ENCODE data around the gene TRIM7. TPM values are rescaled to one million over a fixed set of nuclear protein-coding genes. Genes with fewer than 3 reads are reported as not detected.
A peak's percentile ranks its signal among the peaks of the same experiment; 100 is the strongest.

TRIM7 gene
- total and polyA plus RNA-seq, 9 of the 15 experiments (the other 6 are each of a cell fraction or from before 2014, with no cell fraction given), result 2.6 to 14.9 (median 8.9) TPM

DNA sequence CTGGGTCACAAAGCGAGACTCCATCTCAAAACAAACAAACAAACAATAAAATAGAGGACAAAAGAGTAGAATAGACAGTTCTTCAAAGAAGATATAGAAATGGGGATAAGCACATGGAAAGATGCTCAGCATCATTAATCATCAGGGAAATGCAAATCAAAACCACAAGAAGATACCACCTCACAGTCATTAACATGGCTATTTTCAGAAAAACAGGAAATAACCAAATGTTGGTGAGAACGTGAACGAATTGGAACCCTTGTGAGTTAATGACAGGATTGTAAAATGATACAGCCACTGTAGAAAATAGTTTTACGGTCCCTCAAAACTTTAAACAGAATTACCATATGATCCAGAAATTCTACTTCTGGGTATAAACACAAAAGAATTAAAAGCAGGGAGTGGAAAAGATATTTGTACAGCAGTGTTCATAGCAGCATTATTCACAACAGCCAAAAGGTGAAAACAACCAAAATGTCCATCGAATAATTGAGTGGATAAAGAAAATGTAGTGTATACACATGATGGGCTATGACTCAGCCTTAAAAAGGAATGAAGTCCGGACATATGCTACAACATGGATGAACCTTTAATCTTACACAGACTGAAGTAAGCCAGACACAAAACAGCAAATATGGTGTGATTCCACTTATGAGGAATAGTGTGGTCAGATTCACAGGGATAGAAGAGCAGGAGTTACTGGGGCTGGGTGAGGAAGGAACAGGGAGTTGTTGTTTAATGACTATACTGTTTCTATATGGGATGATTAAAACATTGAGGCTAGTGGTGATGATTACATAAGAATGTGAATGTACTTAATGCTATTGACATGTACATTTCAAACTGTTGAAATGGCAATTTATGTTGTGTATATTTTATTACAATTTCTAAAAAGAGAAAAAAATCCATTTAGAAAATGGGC, 37.9 kb downstream of the TRIM7 start:
- TF ChIP-seq SMARCA5 (IDR thresholded peaks at IDR 0.05) (peak; percentile 73), CEBPG (CRISPR knock-in tag; IDR thresholded peaks at IDR 0.05) (no peak), CEBPG (tag; conservative IDR thresholded peaks at IDR 0.05 in 1 of 2, IDR thresholded peaks at IDR 0.05 in 1 of 2) (peak in 1 of 2 experiments; percentile 14; a peak in 1 of 4 replicates), BCL6 (CRISPR knock-in tag; IDR thresholded peaks at IDR 0.05) (no peak), RAD51 (IDR thresholded peaks at IDR 0.05; ENCODE audit: borderline replicate concordance, low read depth) (no peak), PHF20 (IDR thresholded peaks at IDR 0.05; ENCODE audit: partially characterized antibody) (peak; percentile 22), ZNF316 (IDR thresholded peaks at IDR 0.05) (0 out of 2 replicates have a peak, but pooled peaks have one; percentile 24), PCBP2 (IDR thresholded peaks at IDR 0.05; ENCODE audit: low read depth, low read length, poor library complexity, severe bottlenecking) (no peak), FOXK2 (conservative IDR thresholded peaks at IDR 0.05 in 1 of 2, IDR thresholded peaks at IDR 0.05 in 1 of 2; ENCODE audit: low read depth in 2 of 2) (0 out of 4 replicates have a peak, but pooled peaks of 1 of the 2 experiments have one; percentile 9), MEIS2 (IDR thresholded peaks at IDR 0.05; ENCODE audit: partially characterized antibody) (peak; percentile 71), MEF2D (tag; conservative IDR thresholded peaks at IDR 0.05; ENCODE audit: low read depth) (0 out of 2 replicates have a peak, but pooled peaks have one; percentile 31)
- TF ChIP-seq, protein P1, sequence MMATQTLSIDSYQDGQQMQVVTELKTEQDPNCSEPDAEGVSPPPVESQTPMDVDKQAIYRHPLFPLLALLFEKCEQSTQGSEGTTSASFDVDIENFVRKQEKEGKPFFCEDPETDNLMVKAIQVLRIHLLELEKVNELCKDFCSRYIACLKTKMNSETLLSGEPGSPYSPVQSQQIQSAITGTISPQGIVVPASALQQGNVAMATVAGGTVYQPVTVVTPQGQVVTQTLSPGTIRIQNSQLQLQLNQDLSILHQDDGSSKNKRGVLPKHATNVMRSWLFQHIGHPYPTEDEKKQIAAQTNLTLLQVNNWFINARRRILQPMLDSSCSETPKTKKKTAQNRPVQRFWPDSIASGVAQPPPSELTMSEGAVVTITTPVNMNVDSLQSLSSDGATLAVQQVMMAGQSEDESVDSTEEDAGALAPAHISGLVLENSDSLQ (IDR thresholded peaks at IDR 0.05), result peak; percentile 64
- TF ChIP-seq, protein P2, sequence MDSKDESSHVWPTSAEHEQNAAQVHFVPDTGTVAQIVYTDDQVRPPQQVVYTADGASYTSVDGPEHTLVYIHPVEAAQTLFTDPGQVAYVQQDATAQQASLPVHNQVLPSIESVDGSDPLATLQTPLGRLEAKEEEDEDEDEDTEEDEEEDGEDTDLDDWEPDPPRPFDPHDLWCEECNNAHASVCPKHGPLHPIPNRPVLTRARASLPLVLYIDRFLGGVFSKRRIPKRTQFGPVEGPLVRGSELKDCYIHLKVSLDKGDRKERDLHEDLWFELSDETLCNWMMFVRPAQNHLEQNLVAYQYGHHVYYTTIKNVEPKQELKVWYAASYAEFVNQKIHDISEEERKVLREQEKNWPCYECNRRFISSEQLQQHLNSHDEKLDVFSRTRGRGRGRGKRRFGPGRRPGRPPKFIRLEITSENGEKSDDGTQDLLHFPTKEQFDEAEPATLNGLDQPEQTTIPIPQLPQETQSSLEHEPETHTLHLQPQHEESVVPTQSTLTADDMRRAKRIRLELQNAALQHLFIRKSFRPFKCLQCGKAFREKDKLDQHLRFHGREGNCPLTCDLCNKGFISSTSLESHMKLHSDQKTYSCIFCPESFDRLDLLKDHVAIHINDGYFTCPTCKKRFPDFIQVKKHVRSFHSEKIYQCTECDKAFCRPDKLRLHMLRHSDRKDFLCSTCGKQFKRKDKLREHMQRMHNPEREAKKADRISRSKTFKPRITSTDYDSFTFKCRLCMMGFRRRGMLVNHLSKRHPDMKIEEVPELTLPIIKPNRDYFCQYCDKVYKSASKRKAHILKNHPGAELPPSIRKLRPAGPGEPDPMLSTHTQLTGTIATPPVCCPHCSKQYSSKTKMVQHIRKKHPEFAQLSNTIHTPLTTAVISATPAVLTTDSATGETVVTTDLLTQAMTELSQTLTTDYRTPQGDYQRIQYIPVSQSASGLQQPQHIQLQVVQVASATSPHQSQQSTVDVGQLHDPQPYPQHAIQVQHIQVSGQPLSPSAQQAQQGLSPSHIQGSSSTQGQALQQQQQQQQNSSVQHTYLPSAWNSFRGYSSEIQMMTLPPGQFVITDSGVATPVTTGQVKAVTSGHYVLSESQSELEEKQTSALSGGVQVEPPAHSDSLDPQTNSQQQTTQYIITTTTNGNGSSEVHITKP (IDR thresholded peaks at IDR 0.05; ENCODE audit: partially characterized antibody), result peak; percentile 64
- BruUV-seq (replicated peaks), result no TSS peak
- peak overlapping the region; percentile 40; the same call in 1 of the 2 replicates for H3K4me2 ChIP-seq (ENCODE audit: insufficient read depth, low read length)
- intact Hi-C loops (cut with micrococcal nuclease), result loop anchor here (10.0 kb wide), 1 partner anchor 62 kb away; no protein-coding TSS in a partner anchor
- peak overlapping the region; percentile 95 for H2AFZ ChIP-seq (ENCODE audit: low read depth, low read length)
- no peaks in the 10 kb centered on the region for H3K36me3 ChIP-seq (ENCODE audit: control insufficient read depth, insufficient read depth, low read length)
- DNase-seq (ENCODE audit: extremely low read depth in 1 of 4, low spot score in 3 of 4) (no peak), ATAC-seq (no peak), FAIRE-seq (no peak)
- in situ Hi-C loops (cut with MboI), result no loop called here
- H3K4me3 ChIP-seq, result no peak overlapping the region
- ChIA-PET CTCF (ENCODE audit: low intra/inter-chr PET ratio) (interaction anchor here (1.2 kb wide), 1 partner anchor 46 kb away, joined by 3 read pairs; no protein-coding TSS in a partner anchor), POLR2A (interaction anchor here (0.9 to 1.5 kb wide), 2 partner anchors 18 to 31 kb away, joined by 3 to 7 read pairs; no protein-coding TSS in a partner anchor)
- WGBS (ENCODE audit: insufficient coverage, low coverage, missing lambda C conversion rate), result 42% methylated on average over 6 of the region's 6 CpGs
- peaks cover 38 to 42% of the 10 kb centered on the region in 2 experiments for H3K4me1 ChIP-seq (replicated peaks in 1 of 2; ENCODE audit: control insufficient read depth in 2 of 2, insufficient read depth in 2 of 2, low read length in 2 of 2)
- H3K79me2 ChIP-seq (ENCODE audit: control insufficient read depth, insufficient read depth, low read length), result no peaks in the 10 kb centered on the region
- H3K9me3 ChIP-seq (replicated peaks; ENCODE audit: control insufficient read depth, insufficient read depth, low read depth, low read length), result no peaks in the 10 kb centered on the region
- peak overlapping the region in 1 of 2 experiments; percentile 42; a peak in 1 of 4 replicates for H3K9ac ChIP-seq (ENCODE audit: insufficient read depth in 1 of 2, low read depth in 2 of 2, low read length in 2 of 2)
- H3K9me1 ChIP-seq (ENCODE audit: control insufficient read depth, insufficient read depth, low read length), result no peaks in the 10 kb centered on the region
- no peaks in the 10 kb centered on the region for H4K20me1 ChIP-seq (replicated peaks; ENCODE audit: control insufficient read depth, insufficient read depth, low read length)
- no peaks in the 10 kb centered on the region for H3K27me3 ChIP-seq (ENCODE audit: control insufficient read depth in 2 of 2, insufficient read depth in 2 of 2, low read length in 2 of 2)
- peak overlapping the region; percentile 64 for H3K27ac ChIP-seq (ENCODE audit: extremely low read depth, low read depth, low read length)
